Hippocampal formation (tissue), 2 donors: ENCODE data around the gene CDH23.
"Not testable (repeated sequence)": the region's sequence is repeated elsewhere in the genome, so short reads cannot be mapped to it uniquely, and the experiment has no call there.

Source experiments
- DNase-seq, 2 donors: peaks; one replicate each; lab custom pipeline; 2025; lab: John Stamatoyannopoulos, UW

The CDH23 gene

DNA sequence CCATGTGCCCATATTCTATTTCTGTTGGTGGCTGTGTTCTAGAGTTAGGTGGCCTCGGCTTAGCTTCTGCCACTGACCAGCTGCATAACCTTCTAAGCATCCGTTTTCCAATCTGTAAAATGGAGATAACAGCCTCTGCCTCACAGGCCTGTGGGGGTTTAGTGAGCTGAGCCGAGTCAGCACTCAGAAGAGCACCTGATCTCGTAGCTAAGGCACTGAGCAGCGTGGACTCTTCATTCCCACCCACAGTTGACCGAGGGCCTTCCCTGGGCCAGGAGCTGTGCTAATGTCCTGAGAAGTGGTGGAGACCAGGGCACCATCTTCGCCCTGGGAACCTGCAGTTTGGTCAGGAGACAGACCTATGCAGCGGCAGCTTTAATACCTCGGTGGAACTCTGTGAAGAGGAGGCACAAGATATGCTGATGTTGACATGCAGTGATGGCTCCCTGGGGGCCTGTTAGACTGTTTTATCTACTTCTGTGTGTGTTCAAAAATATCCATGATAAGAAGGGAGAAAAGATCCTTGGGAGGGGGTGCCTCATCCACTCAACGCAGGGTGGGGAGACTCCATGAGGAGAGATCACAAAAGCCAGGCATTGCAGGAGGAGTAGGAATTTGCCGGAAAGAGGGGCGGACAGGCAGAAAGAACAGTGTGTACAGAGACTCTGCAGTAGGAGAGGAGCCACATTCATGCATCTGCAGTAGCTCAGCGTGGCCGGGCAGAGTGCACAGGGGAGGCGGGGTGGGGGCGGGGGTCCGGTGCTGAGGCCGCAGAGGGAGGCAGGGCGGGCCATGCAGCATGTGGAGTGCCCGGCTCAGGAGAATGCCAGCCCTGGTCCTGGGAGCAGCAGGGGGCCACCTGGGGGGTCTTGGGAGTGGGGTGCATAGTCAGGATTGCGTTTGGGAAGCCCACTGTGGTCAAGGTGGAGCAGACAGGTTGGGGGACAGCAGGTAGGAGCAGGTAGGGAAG is 186.1 kb downstream of the CDH23 start:
- no peak for DNase-seq

GRCh38 chr10:71584461-71584860 is 187.7 kb downstream of the CDH23 start:
- no peak for DNase-seq

DNA sequence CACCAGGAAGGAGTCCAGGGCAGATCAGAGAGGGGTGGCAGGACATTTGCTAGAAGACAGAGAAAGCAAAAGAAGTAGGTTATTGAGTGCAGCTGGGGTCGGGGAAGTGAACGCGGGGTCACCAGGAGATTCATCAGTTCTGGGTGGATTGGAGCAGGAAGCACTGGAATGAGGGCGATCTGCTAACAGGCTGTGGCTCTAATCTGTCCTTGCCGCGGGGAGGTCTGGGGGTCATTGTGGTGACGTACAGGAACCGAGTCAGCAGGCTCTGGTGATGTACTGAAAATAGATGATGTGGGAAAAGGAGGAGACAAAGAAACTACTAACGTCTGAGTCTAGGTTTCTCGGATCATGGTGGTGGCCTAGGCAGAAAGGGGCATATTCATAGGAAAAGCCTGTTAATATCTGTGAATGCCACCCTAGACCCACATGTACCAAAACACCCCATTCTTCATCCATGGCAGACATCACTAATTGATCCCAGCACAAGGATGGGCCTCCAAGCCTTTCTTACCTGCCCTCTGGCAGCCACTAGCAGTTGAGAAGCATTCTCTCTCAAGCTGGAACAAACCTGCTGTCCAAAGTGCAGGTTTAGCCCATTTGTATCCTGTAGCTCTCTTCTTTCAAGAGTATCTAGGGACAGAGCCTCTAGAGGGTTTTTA is 188.3 kb downstream of the CDH23 start:
- DNase-seq, result no peak

GRCh38 chr10:71585564-71586290 is 189.0 kb downstream of the CDH23 start:
- DNase-seq, result no peak

DNA sequence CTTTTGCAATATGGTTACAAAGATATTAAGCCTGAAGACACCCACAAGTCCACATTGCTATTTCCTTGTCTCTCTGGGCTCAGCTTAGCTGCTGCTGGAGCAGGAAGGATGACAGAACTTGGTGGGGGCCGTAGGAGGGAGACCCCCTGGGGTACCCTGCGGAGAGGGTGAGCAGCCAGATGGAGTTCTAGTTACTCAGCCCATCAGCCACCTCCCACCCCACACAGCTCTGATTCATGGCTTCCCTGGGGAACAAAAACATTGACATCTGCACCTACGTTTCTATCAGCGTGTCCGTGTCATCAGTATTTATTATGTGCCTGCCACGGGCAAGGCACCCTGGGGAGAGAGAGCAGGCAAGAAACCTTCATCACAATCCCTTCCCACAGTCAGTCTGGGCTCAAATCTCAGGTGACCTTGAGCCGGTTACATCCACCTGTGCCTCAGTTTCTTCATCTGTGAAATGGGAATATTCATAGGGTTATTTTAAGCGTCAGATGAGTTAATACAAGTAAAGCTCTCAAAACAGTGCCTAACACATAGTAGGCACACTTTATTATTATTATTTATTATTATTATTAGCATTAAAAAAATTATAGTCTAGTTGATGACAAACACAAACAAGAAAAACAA is 191.3 kb downstream of the CDH23 start:
- DNase-seq, result no peak

DNA sequence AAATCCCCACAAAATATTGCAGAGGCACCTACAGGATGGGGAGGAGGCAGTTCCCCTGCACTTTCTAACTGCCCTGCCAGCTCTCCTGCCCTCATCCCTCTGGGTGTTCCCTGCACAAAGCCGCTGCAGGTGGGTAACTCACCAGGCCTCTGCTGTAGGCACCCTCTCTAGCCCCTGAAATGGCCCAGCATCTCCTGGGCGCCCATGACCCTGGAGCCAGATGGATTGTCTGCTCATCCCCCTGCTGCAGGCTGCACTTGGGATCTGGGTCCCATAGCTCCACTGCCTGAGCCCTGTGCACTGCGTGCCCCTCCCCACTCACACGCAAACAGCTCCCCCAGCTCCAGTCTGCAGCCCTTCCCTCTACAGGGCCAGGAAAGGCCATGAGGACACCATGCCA is 192.0 kb downstream of the CDH23 start:
- no peak for DNase-seq

- DNase-seq, result no peak
These were observed 193.2 kb downstream of the CDH23 start for GRCh38 chr10:71589617-71590551.

- DNase-seq, result no peak
These were observed 194.1 kb downstream of the CDH23 start for GRCh38 chr10:71590781-71591350.

DNA sequence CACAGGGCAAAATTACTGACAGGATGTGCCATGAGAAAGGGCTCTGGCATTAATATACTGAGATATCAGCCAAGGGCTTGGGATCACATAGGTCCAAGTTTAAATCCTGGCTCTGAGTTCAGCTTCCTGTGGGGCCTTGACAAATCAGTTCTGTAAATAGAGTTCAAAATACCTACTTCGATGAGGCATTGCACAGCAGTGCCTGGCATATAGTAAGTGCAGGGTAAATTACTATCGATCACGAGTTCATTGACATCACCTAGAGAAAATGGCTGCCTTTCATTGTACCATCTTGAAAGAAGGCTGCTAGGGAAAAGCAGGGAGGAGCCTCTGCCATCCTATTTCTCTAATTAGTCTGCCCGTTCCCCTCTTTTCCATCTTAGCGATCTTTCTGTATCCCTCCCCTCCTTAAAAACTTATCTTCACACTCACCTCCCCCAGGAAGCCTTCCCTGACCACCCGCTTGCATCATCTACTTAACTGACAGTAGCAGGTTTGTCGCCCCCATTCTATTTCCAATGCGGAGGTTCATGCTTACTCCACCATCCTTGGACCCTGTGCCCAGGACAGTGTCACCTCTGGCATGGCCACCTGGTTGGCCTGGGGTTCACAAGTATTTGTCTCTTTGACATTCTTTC is 198.3 kb downstream of the CDH23 start:
- no peak for DNase-seq

GRCh38 chr10:71595649-71596048 is 198.9 kb downstream of the CDH23 start:
- no peak for DNase-seq

DNA sequence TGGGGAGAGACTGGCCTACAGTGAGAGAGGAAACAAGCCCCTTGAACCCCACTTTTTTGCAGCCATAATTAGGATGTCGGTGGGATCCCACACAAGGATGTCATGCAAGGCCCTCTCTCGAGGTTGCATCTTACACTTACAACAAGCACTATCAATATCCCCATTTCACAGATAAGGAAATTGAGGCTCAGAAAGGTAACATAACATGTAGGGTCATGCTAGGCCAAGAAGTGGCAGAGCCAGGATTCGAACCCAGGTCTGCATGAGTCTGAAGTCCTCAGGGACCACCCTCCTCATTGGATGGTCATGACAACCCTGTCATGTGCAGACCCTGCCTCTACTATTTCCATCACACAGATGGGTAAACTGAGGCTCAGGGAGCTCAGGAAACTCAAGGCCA is 199.4 kb downstream of the CDH23 start:
- no peak for DNase-seq

- no peak for DNase-seq
These were observed 200.0 kb downstream of the CDH23 start for GRCh38 chr10:71596759-71597158.

GRCh38 chr10:71597821-71598498 is 201.2 kb downstream of the CDH23 start:
- DNase-seq, result peak; percentile 65 to 69

GRCh38 chr10:71598621-71599055 is 201.9 kb downstream of the CDH23 start:
- peak; percentile 69 to 84 for DNase-seq

DNA sequence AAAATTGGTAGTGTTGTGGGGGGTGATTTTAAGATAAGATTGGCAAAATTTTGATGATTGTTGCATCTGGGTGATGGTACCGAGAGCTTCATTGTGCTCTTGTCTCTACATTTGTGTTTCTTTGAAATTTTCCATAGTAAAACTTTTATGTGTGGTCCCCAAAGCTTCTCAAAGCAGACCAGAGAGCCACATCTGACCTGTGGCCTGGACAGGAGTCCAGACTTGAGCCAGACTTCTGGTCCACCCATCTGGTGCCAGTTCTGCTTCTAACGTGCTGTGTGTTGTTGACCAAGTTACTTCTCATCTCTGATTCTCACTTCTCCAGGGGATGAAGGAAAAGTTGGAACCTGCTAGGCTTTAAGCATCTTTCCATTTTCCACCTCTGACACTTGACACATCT is 202.8 kb downstream of the CDH23 start:
- no peak for DNase-seq

DNA sequence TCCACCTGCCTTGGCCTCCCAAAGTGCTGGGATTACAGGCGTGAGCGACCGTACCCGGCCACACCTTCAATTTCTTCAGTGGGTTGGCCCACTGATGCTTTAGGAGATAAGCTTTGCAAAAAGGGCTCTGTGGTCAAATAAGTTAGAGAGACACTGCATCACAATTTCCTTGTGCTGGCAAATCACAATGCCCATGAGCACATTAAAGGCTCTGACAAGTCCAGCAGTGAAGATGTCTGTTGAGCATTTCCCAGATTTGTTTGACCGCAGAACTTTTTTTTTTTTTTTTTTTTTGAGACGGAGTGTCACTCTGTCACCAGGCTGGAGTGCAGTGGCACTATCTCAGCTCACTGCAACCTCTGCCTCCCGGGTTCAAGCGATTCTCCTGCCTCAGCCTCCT is 203.5 kb downstream of the CDH23 start:
- not testable (repeated sequence) for DNase-seq

- DNase-seq, result no peak
These were observed 204.1 kb downstream of the CDH23 start for GRCh38 chr10:71600849-71601248.

DNA sequence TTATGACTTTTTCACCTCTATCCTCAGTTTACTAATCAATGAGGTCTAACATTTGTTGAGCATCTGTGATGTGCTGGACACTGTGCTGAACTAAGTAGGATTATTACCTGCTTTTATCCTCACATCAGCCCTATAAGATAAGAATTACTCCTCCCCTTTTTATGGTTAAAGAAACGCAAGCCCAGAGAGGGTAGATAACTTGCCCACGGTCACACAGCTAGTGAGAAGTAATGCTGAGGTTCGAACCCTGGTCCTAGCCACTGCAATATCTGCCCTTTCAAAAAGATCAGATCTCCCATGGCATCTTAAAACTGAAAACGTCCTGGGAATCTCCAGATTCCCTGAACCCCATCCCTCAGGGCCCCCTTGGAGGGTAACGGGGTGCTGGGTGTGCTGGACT is 204.6 kb downstream of the CDH23 start:
- DNase-seq, result no peak

- DNase-seq, result no peak
These were observed 206.4 kb downstream of the CDH23 start for GRCh38 chr10:71603150-71603549.
